GM19043 (cell line): ENCODE data around the gene TERC.

ENCODE experiments used
- ATAC-seq: cut with Tn5 transposase; IDR thresholded peaks from one replicate; pipeline ENCODE4 v1.9.1; 2021; ENCODE audit warnings: low read depth; ENCODE audit not compliant: unreplicated experiment

Gene TERC

GRCh38 chr3:169764882-169765612 is at the start of gene TERC:
Gene TERC (minus strand): TSS chr3:169765060.
- peak; percentile 73 for ATAC-seq

DNA sequence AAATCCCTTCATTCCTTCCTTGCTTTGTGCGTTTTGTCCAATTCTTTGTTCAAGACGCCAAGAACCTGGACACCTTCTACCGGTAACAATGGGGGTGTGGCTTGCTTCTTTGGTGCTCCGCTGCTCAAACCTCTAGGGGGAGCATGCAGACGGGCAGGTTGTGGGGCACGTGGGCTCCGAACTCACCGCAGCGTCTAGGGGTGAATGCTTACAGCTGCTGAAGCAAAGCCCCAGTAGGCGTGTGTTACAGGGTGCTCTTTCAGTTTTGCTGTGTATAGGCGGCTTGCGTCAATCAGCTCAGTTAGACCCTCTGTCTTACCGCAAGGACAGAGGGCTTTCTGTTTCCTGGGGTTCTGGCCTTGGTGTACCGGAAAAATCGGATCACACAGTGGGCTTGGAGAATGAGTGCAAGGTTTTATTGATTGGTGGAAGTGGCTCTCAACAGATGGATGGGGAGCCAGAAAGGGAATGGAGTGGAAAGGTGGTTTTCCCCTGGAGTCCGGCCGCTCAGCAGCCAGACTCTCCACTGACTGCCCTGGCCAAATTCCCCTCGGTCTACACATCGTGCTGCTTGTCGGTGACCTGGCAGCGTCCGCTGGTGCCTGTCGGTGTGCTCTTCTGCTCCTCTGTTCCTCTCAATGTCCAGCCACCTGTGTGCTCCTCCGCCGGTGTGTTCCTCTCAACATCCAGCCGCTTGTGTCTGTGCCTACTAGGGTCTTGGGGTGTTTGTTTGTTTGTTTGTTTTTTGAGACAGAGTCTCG is 49.1 kb upstream of the TERC start:
- ATAC-seq, result peak; percentile 87

GRCh38 chr3:169813278-169813677 is 48.4 kb upstream of the TERC start:
- no peak for ATAC-seq

GRCh38 chr3:169812332-169813235 is 47.7 kb upstream of the TERC start, which contains the start of the genes LRRC34 and LRRIQ4:
Gene LRRC34 (minus strand): TSS chr3:169812904. CDS start chr3:169812548, 356 bp downstream.
Gene LRRIQ4 (plus strand): TSS chr3:169812870. CDS start chr3:169821922, 9,052 bp downstream.
- peak; percentile 62 for ATAC-seq

GRCh38 chr3:169811631-169812331 is 46.9 kb upstream of the TERC start:
- no peak for ATAC-seq

DNA sequence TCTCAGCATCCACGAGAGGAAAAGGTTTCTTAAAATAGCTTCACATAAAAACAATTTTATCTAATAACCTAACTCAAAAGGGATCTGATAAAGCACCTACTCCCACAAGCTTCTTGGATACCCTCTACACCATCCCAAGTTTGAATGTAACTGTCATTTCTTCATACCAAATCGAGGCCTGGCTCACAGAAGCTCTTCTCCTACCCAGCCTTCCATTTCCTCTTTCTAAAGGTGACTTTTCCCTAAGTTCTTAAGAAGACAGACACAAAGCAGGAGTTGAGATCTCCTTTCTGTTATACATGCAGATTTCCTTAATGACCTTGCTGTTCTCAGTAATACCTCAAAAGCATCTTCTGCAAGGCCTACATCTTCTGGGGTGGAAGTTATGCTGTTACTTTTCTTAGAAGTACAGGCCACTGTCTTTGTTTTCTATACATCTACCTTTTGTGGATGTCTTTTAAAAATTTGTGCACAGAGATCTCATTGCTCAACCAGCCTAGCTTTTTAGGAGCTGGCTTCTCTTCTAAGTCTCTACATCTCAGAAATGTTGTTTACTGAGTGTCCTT is 44.5 kb upstream of the TERC start:
- no peak for ATAC-seq

DNA sequence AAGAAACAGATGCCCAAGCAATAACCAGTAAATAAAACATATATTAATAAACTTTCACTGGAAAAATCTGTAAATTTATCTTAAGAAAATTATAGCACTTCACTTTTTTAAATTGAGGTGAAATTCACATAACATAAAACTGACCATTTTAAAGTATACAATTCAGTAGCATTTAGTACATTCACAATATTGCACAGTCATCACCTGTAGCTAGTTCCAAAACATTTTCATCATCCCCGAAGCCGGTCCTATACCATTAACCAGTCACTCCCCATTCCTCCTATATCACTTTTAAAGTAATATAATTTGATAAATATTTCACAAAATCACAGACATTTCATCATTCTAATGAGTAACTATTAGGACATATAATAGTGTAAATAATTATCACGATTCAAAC is 39.8 kb upstream of the TERC start:
- no peak for ATAC-seq

DNA sequence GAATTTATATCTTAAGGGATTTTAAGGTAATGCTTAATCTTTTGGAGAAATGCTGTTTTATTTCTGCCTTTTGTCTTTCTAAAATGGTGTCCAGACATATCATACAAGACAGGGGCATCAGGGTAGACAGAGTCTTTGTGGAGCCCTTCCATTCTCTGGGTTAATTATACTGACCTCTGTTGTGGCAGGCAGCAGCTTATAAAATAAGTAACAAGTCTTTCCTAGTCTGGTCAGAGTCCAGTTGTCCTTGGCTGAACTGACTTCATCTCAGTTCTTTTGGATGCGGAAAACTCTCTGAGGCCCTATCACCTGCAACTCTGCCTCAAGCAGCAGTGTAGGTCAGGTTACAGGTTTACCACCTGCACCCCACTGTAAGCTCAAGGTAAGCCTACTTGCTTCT is 27.5 kb upstream of the TERC start:
- ATAC-seq, result no peak

DNA sequence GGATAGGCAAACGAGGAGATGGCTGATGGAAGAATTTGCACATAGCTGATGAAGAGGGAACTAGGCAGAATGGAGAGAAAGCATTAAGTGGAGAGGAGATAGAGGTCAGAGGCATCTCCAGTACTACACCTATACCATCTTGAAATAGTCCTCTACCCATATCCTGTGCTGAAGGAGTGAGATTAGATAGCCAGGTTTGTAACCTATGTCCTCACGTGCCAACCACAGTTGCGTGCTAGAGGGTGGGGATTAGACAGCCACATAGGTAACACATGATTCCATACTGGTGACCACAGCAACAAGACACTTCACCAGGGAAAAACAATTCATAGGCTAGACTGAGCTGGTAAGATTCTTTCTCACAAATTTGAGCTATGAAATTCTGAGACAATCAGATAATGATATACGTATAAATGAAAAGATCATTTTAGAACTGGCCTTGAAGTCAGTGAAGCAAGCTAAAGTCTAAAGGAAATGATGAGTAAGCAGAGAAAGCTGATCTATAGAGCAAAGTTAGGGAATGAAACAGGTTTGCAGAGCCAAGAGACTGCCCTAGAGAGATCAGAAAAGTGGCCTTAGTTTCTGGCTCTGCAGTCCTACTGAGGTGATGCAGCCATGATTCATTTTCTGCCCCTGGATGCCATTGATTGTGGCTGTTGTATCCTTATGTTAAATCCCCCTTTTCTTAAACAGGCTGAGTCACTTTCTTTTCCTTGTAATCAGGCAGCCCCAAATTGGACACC is 26.0 kb upstream of the TERC start:
- no peak for ATAC-seq

- ATAC-seq, result no peak
These were observed 25.4 kb upstream of the TERC start for GRCh38 chr3:169790219-169790618.

- ATAC-seq, result no peak
These were observed 22.9 kb upstream of the TERC start for GRCh38 chr3:169787791-169788190.

- ATAC-seq, result no peak
These were observed 22.3 kb upstream of the TERC start for GRCh38 chr3:169787120-169787519.

- ATAC-seq, result no peak
These were observed 16.5 kb upstream of the TERC start for GRCh38 chr3:169781209-169781855.

DNA sequence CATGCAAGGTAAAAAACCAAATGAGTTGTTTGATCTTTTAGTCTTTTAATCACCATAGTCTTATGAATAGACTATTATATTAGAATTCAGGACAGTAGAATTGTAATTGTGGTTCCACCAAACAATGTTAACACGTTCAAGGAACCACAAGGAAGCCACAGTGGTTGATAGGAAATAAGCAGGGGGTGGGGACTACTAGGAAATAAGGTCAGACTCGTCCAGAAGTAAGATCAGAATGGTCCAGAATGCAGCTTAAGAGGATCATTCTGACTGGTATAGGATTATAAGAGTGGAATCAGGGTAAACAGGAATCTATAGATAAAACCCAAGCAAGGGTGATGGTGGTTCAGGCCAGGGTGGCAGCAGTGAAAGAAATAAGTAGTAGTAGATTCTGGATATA is 15.9 kb upstream of the TERC start:
- no peak for ATAC-seq

- ATAC-seq, result no peak
These were observed 13.0 kb upstream of the TERC start for GRCh38 chr3:169777822-169778221.

DNA sequence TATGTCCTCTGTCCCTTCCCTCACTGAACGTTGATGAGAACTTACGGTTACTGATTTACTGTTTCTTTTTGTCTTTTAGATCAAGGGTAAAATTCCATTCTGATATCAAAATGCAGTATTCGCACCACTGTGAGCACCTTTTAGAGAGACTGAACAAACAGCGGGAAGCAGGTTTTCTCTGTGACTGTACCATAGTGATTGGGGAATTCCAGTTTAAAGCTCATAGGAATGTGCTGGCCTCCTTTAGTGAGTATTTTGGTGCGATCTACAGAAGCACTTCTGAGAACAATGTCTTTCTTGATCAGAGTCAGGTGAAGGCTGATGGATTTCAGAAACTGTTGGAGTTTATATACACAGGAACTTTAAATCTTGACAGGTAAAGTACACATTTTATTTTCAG is 9.3 kb upstream of the TERC start:
- no peak for ATAC-seq

GRCh38 chr3:169772897-169773816 is 8.3 kb upstream of the TERC start, which contains the start of gene MYNN:
Gene MYNN (plus strand): TSS chr3:169773396. CDS start chr3:169774296, 900 bp downstream.
- peak; percentile 80 for ATAC-seq
